Endothelial cell of coronary artery (primary cell): ENCODE measurements around the gene NEU1. TPM values are rescaled to one million over a fixed set of nuclear protein-coding genes. Genes with fewer than 3 reads are reported as not detected.

Experiments used
- total RNA-seq: library from RNA; depleted of rRNA; stranded (reverse); fragments of >200 nt; gene quantifications from 2 replicates; pipeline ENCODE4 v1.2.3, GENCODE V29; 2014

Gene NEU1
- 38.6 and 40.2 TPM in 2 replicates for total RNA-seq

DNA sequence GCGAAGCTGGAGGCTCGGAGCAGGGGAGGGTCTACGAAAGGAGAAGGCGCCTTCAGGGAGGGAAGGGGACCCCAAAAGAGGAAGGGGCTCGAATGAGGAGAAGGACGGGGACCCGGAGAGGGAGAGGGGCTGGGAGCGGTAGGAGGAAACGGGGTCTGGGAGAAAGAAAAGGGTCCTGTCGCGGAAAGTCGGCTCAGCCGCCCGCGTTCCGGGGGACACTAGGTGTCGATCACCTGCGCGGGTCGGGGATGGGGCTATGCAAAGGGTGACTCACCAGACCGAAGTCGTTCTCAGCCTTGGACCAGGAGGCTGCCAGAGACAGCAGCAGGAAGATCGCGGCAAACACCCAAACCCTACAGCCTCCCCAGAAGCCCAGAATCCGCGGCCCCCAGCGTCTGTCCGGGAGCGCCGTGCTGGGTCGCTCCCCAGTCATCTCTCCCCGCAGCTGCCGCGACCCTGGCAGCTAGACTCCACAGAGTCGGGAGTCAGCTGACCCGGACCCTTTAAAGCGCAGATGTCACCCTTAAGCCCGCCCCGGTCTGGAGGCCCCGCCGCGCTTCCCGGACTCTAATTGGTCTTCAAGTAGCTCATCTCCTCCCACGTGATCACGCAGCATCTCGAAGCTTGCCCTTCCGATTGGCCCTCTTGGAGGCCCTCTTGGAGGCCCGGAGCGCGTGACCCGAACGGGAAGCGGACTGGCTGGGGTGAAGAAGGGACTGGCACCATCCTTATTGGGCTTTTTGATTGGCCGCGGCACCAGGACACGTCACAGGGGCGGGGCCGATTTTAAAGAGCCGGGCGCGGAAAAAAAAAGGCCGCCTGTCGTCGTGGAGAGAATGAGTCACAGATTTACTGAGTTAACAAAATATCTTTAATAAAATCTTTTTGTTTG is at the start of gene NEU1:
TSS of gene NEU1 (minus strand) at position 478 of the 892 bp plus-strand sequence. CDS start at position 433, 45 bp downstream.

DNA sequence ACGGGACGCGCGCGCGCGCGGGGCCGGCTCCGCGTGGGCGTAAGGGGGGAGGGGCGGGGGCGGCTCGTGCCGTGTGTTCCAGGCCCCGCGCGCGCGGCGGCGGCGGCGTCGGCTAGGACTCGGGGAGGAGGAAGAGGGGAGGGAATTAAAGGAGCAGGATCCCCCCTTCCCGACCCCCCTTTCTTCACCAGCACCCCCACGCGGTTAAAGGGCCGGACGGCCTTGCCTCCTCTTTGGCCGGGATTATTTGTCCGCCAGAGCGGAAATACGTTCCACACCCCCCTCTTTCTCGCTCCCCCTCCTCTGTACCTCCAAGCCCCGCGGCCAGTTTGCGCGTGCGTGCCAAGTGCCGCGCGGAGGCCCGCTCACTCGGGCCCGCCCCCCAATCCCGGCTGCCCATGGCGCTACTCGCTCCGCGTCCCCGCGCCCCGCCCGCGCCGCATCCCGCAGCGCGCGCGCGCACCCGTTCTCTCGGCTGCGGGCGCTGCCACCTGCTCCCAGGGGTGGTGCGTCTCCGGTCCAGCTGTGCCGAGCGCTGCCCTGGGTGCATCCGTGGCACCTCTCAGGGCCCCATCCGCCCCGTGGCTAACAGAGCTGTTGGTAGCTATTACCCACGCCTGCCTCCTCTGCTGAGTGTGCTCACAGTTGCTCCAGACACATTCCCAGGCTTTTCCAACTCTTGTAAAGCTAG is 39.5 kb upstream of the NEU1 start, which contains the start of gene ZBTB12:
TSS of gene ZBTB12 (minus strand) at position 134 of the 691 bp plus-strand sequence. CDS start 781 bp downstream, outside the sequence.

DNA sequence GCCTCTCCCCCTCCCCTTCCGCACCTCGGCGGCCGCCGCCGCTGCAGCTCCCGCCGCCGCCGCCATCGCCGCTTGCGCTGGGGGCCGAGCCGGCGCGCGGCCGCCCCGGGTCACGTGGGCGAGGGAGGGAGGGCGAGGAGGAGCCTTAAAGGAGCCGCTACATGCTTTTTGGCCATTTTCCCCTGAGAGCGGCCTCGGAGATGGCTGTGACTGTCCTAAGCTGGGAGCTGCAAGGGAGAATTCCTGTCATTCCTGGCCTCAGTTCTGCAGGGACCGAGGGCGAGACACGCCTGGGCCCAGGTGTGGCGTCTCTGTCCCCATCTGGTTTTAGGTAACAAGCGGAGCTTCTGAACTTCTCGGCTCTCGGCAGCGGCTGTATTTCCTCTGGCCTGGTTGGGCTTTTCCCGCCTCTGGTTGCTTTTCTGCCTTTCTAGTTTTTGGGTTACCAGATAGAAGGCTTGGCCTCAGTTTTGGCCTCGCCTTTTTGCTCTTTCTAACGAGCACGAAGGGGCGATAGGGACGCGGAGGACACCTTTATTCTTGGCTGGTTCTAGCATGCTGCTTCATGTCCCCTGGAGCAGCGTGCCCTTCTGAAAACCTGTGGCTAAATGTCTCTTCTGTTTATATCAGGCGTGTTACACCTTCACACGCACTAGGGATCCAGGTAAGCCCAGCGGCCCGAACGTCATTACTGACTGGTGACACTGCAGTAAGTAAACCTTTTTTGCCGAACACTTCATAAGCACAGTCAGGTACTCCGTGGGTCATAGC is 35.2 kb upstream of the NEU1 start, which contains the start of gene EHMT2:
TSS of gene EHMT2 (minus strand) at position 87 of the 771 bp plus-strand sequence. CDS start at position 66, 21 bp downstream.

DNA sequence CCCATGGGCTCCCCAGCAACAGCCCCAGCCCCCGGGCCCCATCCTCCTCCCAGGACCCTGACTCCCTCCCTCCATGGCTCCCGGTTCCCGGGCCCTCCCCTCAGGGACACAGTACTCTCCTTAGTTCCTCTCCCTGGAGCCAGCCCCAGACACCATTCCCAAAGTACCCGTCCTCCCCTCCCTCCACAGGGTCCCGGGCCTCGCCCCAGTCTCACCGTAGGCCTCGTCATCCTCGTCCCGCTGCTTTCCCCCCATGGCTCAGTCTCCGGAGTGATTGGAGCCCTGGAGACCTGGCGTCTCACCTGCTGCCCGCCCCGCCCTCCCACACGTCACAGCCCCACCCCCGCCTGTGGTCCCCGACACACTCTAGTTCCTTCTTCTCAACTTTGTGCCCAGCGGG is 16.1 kb upstream of the NEU1 start, which contains the start of gene SLC44A4:
TSS of gene SLC44A4 (minus strand) at position 272 of the 400 bp plus-strand sequence. CDS start at position 255, 17 bp downstream.

DNA sequence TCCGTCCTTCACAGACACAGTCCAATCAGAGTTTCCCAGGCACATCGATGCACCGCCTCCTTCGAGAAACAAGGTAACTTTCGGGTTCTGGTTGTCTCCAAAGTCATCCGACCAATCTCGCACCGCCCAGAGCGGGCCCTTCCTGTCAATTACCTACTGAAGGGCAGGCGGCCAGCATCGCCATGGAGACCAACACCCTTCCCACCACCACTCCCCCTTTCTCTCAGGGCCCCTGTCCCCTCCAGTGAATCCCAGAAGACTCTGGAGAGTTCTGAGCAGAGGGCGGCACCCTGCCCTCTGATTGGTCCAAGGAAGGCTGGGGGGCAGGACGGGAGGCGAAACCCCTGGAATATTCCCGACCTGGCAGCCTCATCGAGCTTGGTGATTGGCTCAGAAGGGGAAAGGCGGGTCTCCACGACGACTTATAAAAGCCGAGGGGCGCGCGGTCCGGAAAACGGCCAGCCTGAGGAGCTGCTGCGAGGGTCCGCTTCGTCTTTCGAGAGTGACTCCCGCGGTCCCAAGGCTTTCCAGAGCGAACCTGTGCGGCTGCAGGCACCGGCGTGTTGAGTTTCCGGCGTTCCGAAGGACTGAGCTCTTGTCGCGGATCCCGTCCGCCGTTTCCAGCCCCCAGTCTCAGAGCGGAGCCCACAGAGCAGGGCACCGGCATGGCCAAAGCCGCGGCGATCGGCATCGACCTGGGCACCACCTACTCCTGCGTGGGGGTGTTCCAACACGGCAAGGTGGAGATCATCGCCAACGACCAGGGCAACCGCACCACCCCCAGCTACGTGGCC is 35.1 kb downstream of the NEU1 start, which contains the start of gene HSPA1B:
TSS of gene HSPA1B (plus strand) at position 453 of the 794 bp plus-strand sequence. CDS start at position 666, 213 bp downstream.

DNA sequence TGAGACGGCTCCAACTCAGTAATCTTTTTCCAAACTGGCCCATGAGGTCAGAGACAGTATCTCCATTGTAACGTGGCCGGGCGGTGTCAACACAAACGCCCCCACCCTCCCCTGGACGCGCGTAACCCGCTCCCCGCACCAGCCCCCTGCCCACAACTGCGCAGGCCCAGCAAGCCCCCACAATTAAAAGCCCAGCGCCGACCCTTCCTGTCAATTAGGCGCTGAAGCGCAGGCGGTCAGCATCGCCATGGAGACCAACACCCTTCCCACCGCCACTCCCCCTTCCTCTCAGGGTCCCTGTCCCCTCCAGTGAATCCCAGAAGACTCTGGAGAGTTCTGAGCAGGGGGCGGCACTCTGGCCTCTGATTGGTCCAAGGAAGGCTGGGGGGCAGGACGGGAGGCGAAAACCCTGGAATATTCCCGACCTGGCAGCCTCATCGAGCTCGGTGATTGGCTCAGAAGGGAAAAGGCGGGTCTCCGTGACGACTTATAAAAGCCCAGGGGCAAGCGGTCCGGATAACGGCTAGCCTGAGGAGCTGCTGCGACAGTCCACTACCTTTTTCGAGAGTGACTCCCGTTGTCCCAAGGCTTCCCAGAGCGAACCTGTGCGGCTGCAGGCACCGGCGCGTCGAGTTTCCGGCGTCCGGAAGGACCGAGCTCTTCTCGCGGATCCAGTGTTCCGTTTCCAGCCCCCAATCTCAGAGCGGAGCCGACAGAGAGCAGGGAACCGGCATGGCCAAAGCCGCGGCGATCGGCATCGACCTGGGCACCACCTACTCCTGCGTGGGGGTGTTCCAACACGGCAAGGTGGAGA is 47.4 kb downstream of the NEU1 start, which contains the start of the genes HSPA1A and HSPA1L:
TSS of gene HSPA1A (plus strand) at position 519 of the 814 bp plus-strand sequence. CDS start at position 733, 214 bp downstream.
TSS of gene HSPA1L (minus strand) at position 259 of the 814 bp plus-strand sequence. CDS start 3,311 bp downstream, outside the sequence.

Other genes with a start within 250 kb of the NEU1 start
- not detected in 2 replicates for gene AIF1, start 247.6 kb downstream of the NEU1 start, total RNA-seq
- gene PRRC2A, start 242.1 kb downstream of the NEU1 start, total RNA-seq, result 31.2 and 39.4 TPM in 2 replicates
- 84.7 and 106 TPM in 2 replicates for gene BAG6, start 210.2 kb downstream of the NEU1 start, total RNA-seq
- 0.19 and 0.54 TPM in 2 replicates for gene APOM, start 206.9 kb downstream of the NEU1 start, total RNA-seq
- 18.3 and 21.0 TPM in 2 replicates for gene C6orf47, start 202.0 kb downstream of the NEU1 start, total RNA-seq
- gene GPANK1, start 197.8 kb downstream of the NEU1 start, total RNA-seq, result 11.3 and 11.6 TPM in 2 replicates
- 88.2 and 101 TPM in 2 replicates for gene CSNK2B, start 196.7 kb downstream of the NEU1 start, total RNA-seq
- gene LY6G5B, start 192.8 kb downstream of the NEU1 start, total RNA-seq, result 2.2 and 3.6 TPM in 2 replicates
- gene LY6G5C, start 181.8 kb downstream of the NEU1 start, total RNA-seq, result 1.1 and 1.3 TPM in 2 replicates
- gene ABHD16A, start 159.5 kb downstream of the NEU1 start, total RNA-seq, result 49.1 and 57.8 TPM in 2 replicates
- gene LY6G6F, start 156.0 kb downstream of the NEU1 start, total RNA-seq, result not detected in 2 replicates
- gene LY6G6D, start 147.5 kb downstream of the NEU1 start, total RNA-seq, result not detected in 2 replicates
- not detected in 2 replicates for gene LY6G6C, start 141.1 kb downstream of the NEU1 start, total RNA-seq
- not detected in 2 replicates for gene MPIG6B, start 139.4 kb downstream of the NEU1 start, total RNA-seq
- gene DDAH2, start 133.5 kb downstream of the NEU1 start, total RNA-seq, result 82.0 and 106 TPM in 2 replicates
- 714 and 927 TPM in 2 replicates for gene CLIC1, start 126.3 kb downstream of the NEU1 start, total RNA-seq
- 3.7 and 4.6 TPM in 2 replicates for gene MSH5, start 122.8 kb downstream of the NEU1 start, total RNA-seq
- gene SAPCD1, start 100.2 kb downstream of the NEU1 start, total RNA-seq, result 0.81 and 1.3 TPM in 2 replicates
- 0.09 TPM in 1 of 2 replicates, not detected in the other for gene VWA7, start 85.5 kb downstream of the NEU1 start, total RNA-seq
- gene VARS1, start 67.1 kb downstream of the NEU1 start, total RNA-seq, result 64.4 and 67.7 TPM in 2 replicates
- gene LSM2, start 55.9 kb downstream of the NEU1 start, total RNA-seq, result 33.2 and 44.6 TPM in 2 replicates
- gene HSPA1L, start 47.5 kb downstream of the NEU1 start, total RNA-seq, result 0.72 and 0.85 TPM in 2 replicates
- gene HSPA1A, start 47.3 kb downstream of the NEU1 start, total RNA-seq, result 73.9 and 103 TPM in 2 replicates
- 73.8 and 84.7 TPM in 2 replicates for gene HSPA1B, start 35.1 kb downstream of the NEU1 start, total RNA-seq
- gene SLC44A4, start 16.2 kb upstream of the NEU1 start, total RNA-seq, result under 0.01 TPM in 1 of 2 replicates, not detected in the other
- gene EHMT2, start 34.9 kb upstream of the NEU1 start, total RNA-seq, result 54.2 and 56.9 TPM in 2 replicates
- gene ZBTB12, start 39.3 kb upstream of the NEU1 start, total RNA-seq, result 4.2 and 6.8 TPM in 2 replicates
- gene C2, start 64.9 kb upstream of the NEU1 start, total RNA-seq, result 0.19 TPM in 1 of 2 replicates, not detected in the other
- 0.90 and 4.7 TPM in 2 replicates for gene CFB, start 83.3 kb upstream of the NEU1 start, total RNA-seq
- gene NELFE, start 96.2 kb upstream of the NEU1 start, total RNA-seq, result 99.7 and 109 TPM in 2 replicates
- gene SKIC2, start 96.4 kb upstream of the NEU1 start, total RNA-seq, result 40.9 and 43.4 TPM in 2 replicates
- gene DXO, start 109.3 kb upstream of the NEU1 start, total RNA-seq, result 7.8 and 11.1 TPM in 2 replicates
- 0.99 and 2.0 TPM in 2 replicates for gene C4A, start 119.2 kb upstream of the NEU1 start, total RNA-seq
- gene C4B, start 152.0 kb upstream of the NEU1 start, total RNA-seq, result 0.63 and 1.8 TPM in 2 replicates
- not detected in 2 replicates for gene CYP21A2, start 175.6 kb upstream of the NEU1 start, total RNA-seq
- 0.36 and 1.5 TPM in 2 replicates for gene TNXB, start 246.5 kb upstream of the NEU1 start, total RNA-seq